ENCODE results near the gene ASTN2.
A peak's percentile ranks its signal among the peaks of the same experiment; 100 is the strongest.

ASTN2 gene

DNA sequence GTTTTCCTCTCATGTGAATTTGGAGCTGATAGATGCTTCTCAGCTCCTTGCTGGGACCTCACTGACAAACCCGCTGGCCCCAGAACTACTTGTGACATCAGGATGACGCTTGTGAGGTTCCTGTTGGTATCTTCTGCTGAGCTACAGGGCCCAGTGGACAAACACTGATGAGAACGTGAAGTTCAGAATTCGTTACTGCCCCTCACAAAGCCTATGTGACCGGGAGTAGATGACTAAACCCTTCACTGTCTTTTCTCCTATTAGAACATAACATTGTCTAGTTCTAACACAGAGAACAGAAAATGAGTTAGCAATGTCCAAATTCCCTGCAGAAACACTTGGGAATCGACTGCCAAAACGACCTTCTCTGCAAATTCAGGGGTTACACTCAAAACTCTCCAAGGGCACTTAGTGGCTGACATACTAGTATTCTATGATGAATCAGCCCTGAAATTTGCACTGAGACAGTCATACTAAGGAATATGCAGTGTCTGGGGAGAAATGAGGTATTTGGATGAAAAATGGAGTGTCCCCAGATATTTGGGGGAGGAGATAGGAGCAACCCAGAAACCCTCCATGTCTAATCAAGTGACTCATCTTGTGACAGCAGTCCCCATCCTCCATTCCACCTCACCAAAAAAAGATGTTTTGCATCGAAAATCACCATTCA is 871.0 kb downstream of the ASTN2 start:
- DNase-seq, result no peak

DNA sequence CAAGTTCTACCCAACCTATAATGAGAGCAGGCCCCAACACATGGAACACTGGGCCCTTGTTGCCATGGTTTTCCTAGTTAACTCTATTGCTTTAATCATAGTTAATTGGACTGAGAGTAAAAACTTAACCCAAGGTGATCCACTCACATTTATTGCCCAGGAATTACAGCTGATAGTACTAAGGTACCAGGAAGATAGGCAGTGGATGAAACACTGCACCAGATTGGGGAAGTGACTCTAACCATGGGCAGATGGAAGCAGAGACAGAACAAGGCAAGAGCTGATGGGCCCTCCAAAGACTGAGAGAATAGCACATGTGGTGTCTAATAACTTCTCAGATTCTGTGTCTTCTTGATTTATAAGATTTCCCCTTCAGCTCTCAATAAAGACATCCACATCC is 873.5 kb downstream of the ASTN2 start:
- DNase-seq, result no peak

DNA sequence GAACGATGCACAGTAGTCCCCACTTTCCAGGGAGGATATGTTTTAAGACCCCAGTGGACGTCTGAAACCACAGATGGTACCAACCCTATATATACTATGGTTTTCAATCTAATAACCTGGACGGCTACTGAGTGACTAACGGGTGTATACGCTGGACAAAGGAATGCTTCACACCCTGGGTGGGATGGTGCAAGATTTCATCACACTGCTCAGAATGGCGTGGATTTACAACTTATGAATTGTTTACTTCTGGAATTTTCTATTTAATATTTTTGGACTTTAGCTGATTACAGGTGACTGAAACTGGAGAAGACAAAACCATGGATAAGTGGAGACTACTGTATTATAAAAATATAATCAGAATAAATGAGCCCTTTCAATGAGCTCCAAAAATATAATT is 875.3 kb downstream of the ASTN2 start:
- DNase-seq, result no peak

DNA sequence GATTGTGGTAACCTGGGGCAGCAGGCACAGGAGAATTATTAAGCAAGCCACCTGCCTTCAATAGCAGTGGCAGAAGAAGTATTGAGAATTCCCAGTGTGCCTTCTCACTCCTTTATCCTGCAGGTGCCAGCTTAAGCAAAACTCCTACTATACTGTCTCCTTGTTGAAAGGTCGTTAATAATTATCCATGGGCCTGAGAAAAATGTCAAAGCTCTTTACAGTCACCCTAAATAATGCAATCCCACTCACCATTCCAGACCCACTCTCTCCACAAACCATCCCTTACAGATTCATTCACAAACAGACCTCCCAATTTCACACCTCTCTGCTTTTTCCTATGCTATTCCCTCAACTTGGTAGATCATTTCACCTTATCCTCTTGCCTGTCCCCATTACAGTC is 889.2 kb downstream of the ASTN2 start:
- no peak for DNase-seq

DNA sequence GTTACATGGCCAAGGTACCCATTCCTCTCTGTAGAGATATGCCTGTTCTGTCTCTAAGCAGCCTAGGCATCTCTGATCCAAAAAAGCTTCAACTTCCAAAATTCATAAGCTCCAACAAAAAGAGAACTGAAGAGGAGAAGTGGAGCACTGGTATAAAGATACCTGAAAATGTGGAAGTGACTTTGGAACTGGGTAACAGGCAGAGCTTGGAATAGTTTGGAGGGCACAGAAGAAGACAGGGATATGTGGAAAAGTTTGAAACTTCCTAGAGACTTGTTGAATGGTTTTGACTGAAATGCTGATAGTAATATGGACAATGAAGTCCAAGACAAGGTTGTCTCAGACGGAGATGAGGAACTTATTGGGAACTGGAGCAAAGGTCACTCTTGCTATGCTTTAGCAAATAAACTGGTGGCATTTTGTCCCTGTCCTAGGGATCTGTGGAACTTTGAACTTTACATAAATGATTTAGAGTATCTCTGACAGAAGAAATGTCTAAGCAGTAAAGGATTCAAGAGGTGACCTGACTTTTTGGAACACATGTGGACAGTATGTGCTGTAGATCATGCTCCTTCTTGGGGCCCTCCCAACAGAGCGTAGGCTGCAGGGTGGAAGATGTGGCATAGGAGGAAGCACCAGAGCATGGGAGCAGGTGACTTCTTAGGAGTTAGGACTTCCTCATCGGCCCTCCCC is 889.9 kb downstream of the ASTN2 start:
- DNase-seq, result no peak

DNA sequence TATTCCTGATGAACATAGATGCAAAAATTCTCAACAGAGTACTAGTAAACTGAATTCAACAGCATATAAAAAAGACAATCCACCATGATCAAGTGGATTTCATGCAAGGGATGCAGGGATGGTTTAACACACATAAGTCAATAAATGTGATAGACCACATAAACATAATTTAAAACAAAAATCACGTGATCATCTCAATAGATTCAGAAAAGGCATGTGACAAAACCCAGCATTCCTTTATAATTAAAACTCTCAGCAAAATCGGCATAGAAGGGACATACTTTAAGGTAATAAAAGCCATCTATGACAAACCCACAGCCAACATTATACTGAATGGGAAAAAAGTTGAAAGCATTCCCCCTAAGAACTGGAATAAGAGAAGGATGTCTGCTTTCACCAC is 894.6 kb downstream of the ASTN2 start:
- no peak for DNase-seq

DNA sequence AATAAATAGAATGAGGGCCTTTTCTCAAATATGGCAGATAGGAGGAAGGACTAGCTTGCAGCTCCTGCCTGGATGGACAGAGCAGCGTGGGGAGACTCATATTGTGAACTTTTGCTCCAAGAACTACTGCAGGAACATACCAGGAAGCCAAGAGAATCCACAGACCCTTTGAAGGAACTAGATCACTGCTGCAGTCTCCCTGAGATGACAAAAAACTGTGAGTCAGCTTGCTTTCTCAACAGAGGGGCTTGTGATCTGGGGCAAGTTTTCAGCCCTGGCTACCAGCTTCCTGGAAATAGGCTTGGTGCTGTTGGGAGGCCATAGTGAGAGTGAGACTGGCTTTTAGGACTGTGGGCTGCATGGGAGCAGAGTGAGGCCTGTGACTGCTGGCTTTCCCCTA is 898.4 kb downstream of the ASTN2 start:
- DNase-seq, result no peak

DNA sequence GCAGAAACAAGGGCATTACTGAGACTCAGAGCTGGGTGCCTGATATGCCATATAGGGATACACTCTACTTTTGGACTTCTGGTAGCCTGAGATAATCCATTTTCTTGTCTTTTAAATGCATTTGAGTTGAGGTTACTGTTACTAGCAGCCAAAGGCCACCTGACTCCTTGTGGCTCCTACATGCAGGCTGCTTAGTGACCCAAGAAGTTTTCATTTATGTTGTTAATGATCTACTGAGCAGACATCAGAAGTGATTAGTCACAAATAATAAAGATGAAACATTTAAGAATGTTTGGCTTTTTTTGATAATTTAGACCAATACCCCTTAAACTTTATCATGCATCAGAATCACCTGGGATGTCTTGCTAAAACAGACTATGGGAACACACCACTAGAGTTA is 899.3 kb downstream of the ASTN2 start:
- DNase-seq, result no peak

DNA sequence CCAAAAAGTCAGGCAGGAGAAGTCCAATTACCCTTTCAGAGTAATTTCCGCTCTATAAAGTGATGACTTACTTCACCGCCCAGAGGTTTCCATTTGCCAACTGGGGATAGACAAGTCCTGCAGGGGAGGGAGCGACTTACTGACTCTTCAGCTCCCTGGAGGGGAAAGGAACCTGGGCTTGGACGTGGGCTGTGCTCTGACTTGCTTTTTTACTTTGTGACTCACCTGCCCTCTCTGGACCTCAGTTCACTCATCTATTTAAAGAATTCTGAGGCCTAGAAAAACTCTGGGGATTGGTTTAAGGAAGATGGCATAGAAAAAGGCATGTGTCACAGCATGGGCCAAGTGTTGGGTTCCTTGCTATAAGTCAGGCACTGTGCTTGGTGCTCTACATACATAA is 908.2 kb downstream of the ASTN2 start:
- DNase-seq, result no peak

DNA sequence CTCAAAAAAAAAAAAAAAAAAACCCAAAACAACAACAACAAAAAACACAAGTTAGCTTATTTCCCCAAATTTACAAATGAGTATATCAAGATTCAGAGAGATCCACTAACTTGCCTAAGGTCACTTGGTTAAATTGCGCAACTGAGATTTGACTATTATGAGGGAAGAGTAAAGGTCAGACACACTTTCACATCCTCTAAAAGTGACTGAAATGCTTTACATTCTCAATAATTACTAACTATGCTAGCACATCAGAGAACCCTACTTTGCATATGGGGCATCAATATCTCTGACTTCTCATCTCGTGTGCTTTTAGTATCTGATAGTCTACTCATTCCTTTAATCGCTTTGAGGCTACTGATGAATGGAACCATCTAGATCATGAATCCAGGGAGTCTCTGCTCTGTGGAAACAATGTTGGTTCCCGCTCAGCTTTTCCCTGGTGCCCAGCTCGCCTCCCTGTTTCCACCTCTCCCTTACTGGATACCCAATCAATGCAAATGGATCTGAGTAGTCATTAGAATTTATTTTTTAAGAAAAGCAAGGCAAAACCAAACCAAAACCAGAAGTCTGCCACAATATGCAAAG is 909.9 kb downstream of the ASTN2 start:
- DNase-seq, result no peak

DNA sequence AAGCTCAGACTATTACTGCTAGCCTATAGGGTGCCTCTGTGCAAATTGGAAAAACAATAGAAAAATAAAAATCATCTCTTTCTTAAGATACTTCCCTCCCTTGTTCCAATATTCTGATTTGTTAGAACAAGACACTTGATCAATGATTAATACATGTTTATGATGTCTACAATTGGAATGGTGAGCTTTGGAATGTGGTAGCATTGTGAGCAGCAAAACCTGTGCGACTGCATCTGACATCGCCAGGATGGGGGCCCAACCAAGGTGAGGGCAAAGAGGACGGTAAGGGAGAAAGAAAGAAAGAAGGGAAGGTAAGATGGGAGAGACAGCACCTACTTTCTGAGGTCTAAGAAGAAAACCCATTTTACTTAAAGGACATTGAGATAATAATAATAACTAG is 910.8 kb downstream of the ASTN2 start:
- DNase-seq, result no peak

DNA sequence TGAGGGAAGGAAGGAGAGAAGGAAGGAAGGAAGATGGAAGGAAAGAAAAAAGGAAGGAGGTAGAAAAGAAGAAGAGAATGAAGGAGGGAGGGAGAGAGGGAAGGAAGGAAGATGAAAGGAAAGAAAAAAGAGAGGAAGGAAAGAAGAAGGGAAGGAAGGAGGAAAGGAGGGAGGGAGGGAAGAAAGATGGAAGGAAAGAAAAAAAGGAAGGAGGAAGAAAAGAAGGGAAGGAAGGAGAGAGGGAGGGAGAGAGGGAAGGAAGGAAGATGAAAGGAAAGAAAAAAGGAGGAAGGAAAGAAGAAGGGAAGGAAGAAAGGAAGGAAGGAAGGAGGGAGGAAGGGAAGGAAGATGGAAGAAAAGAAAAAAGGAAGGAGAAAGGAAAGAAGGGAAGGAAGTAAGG is 912.1 kb downstream of the ASTN2 start:
- no peak for DNase-seq

DNA sequence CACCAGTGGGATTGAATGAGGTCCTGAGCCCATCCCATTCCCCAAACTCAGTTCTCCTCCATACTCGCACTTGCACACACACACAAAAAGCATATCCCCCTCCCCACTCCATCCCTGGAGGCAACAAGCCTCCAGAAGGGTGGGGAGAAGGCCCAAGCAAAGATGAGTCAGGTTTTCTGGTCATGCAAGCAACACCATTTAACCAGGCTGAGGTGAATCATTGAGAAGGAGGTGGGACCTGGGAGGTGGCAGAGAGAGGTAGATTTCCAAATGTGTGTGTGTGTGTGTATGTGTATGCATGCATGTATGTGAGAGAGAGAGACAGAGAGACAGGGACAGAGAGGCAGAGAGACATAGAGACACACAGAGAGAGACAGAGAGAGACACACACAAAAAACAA is 913.0 kb downstream of the ASTN2 start:
- DNase-seq, result no peak

DNA sequence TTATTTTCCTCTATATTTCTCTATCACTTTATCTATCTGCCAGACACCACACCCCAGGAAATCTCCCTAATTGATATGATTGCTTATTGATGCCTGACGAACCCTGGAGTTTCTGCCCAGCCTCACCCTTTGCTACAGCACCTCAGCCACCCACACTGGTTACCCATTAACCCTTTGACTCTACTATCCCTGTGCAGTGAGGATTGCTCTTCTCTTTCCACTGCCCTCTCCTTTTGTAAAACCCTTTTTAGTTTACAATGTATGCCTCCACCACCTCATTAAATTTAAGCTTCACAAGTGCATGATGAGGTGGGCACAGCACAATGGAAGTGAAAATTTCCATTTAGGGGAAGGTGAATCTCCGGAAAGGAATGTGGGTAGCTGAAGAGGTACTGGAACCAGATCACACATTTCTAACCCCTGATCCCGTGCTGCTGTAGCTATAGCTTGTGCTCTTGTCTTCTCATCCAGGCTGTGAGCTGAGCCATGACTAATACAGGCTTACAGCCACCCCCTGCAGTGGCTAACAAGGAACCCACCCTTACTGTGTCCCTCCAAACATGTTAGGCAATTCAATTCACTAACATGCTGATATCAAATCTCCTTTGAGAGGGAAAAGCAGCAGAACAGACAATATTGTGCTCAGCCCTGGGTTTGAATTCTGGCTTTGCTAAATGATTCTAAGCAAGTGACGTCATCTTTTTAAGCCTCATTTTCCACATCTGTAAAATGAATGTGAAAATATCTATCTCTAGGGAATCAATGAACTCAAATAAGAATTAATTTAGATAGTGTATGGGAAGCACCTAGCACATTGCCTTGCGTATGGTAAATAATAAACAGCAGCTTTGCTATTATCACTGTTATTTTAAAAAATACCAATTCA is 914.6 kb downstream of the ASTN2 start:
- DNase-seq, result no peak

DNA sequence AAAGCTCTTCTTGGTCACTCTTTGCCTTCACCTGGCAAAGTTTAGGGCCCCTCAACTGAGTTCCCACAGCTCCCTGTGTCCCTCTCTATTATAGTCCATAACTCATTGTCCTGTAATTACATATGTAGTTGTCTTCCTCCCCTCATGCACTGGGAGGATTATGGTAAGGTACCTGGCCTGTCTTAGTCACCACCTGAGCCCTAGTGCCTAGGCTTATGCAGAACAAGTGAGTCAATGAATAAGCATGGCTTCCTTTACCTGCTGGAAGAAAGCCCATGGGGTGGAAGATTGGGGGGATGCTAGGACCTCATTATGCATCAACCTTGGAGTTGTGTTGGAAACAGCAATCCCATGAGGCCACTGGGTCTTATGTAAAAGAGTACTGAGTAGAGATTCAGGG is 915.4 kb downstream of the ASTN2 start:
- DNase-seq, result no peak

DNA sequence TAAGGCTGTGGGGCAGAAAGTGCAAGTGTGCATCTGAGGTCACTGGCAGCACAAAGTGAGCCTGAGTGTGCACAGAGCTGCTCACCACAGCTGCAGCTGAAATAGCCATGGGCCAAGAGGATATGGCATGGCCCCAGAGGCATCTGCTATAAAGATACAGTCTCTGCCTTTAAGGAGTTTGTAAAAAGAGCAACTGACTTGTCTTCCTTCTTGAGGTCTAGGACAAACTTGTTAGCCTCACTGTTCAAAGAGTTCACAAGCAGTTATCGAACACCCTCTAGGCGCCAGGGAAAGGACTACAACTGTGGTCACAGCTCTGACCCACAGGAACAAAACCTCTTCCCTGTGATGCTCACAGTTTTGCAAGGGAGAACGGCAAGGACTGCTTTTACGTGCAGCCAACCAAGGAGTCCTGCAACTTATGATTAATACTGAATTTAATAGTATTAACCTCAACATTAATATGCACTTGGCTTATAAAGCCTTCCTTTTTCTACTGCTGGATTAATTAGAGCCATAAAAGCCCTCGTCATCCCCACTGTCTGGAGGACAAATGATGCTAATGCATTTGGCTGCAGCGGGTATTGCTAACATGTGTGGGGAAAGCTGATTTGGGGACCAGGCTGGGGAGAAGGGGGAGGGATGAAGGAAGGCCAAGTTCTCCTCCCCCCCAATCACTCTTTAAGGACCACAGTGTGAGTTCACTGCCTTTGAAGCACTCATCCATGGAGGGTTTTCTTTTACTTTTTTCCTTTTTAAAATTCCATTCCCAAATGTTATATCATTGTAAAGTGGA is 917.6 kb downstream of the ASTN2 start:
- DNase-seq, result no peak

DNA sequence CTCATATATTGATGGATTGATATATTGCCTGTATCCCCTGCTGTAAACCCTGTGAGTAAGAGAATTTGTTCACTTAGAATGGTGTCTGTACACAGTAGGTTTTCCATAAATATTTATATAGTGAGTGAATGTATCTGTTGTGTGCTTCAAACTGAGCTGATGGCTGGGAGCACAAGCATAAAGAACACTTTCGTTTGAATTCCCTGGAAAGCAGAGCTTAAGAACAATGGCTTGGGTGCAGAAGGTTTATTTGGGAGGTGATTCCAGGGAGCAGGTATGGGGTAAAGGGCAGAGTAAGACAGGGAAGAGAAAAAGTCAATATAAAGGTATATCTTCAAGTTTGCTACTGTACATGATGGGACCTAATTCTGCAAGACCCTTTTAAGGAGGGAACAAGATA is 918.7 kb downstream of the ASTN2 start:
- DNase-seq, result no peak

DNA sequence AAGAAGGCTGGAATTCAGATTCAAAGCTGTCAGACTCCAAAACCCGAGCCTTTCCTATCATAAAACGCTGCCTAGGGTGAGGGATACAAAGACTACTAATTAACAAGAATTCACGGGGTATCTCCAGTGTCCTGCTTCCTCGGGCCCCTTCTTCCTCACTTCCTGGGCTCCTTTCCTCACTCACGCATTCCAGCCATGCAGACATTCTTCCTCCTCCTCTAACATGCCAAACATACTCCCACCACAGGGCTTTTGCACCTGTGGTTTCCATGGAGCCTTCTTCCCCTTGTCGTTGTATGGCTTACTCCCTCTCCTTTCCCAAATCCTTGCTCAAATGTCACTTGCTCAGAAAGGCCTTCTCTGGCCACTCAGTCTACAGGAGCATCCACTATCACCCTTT is 919.1 kb downstream of the ASTN2 start:
- DNase-seq, result no peak

DNA sequence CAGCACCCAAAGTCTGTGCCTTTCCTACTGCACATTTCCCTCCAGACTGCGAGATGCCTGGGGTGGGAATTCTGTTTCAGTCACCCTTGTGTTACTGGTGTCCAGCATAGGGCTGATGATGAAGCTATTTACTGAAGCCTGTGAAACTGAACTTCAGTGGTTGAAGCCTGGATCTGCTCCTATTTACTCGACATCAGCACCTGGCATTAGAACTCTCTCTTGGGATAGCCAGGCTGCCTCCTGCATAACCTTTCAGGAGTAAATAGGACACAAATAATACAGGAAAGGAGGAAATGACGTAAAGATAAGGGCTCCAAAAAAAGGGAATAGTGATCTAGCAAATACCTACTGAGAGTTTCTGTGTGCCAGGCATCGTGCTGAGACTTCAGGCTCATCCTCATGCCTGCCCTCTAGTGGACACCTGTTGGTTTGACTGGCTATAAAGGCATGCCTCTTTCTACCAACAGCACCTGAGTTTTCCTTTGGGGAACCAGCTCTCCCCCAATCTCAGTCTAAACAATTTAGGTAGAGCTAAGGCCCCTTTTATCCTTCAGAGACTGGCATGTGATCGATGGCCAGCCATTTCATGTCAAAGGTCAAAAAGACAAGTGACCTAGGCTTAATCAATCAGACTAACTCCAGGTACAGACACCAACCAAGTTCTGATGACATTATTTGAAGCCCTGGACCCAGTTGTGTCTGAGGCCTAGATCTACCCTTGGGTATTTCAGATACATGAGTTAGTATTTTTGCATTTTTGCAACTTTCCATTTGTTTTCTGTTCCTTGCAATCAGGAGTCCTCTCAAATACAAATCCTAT is 919.8 kb downstream of the ASTN2 start:
- peak; percentile 0 to 3 for DNase-seq

DNA sequence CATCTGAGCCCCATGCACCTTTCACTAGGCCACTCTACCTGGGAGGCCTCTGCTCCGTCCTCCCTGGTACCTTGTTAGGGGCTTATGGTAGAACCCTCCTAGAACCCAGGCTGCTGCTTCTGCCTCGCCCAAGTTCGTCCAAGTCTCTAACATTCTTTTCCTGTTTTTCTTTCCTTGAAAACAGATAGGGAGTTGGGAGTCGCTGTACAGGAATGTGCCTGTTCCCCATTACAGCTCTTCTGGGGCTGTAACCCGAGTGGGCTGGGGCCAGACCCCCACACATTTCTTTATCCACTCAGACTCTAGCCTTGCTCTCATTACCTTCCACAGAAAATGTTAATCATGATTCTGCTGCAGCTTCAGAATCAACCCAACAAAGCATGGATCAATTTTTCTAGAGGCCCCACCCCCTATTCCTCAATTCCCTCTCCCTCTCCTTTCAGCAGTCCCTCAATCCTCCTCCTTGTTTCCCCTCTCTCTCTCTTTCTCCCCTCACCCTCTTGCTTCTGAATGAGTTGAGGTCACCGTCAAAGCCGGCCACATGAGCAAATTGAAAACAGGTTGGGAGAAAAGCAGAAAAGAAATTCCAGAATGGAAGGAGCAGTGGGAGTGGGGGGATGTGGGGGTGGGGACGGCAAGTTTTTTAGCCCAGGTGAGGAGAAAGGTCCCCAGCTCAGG is 921.5 kb downstream of the ASTN2 start:
- DNase-seq, result no peak

DNA sequence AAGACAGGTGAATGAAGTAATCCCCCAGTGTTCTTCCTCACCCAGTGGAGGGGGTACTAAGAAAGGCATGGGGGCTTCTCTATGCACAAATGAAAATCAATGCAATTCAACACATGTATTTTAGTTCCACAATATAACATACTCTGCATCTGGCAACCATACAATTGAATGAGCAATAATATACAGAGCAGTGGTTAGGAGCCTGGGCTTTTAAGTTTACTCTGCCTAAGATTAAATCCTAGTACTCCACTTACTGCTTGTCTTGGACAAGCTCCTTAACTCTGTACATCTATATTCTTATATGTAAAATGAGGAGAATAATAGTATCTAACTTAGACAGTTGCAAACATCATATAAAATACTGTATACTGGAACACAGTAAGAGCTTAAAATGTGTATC is 923.2 kb downstream of the ASTN2 start:
- DNase-seq, result no peak
